NT2/D1 (cell line): ENCODE results near the gene KCTD2.
A peak's percentile ranks its signal among the peaks of the same experiment; 100 is the strongest.

ENCODE experiments used
- DNase-seq: peaks from one replicate; pipeline ENCODE4 v3.0.0-alpha.2; 2011; ENCODE audit warnings: low read depth, low spot score
- H3K27me3 ChIP-seq: 2 replicates; pipeline ENCODE4 v1.6.0; 2011; ENCODE audit warnings: mild to moderate bottlenecking; ENCODE audit not compliant: insufficient read length, insufficient read depth
- H3K36me3 ChIP-seq: 2 replicates; pipeline ENCODE4 v1.6.1; 2011; ENCODE audit warnings: mild to moderate bottlenecking, low read length, mixed read lengths; ENCODE audit not compliant: insufficient read depth, insufficient read length
- H3K4me1 ChIP-seq: 2 replicates; pipeline ENCODE4 v1.5.1; 2011; ENCODE audit not compliant: insufficient read depth, insufficient read length
- H3K4me3 ChIP-seq: 2 replicates; pipeline ENCODE4 v1.5.1; 2011; ENCODE audit warnings: low read depth; ENCODE audit not compliant: insufficient read length
- H3K9ac ChIP-seq: 2 replicates; pipeline ENCODE4 v1.6.0; 2011; ENCODE audit warnings: low read depth; ENCODE audit not compliant: insufficient read length
- H3K9me3 ChIP-seq: 2 replicates; pipeline ENCODE4 v1.5.1; 2011; ENCODE audit warnings: mild to moderate bottlenecking, low read length; ENCODE audit not compliant: insufficient read depth
- SUZ12 ChIP-seq: IDR thresholded peaks from 2 replicates; pipeline ENCODE4 v1.6.1; 2011; ENCODE audit not compliant: insufficient read length, insufficient read depth; ENCODE audit errors: extremely low read depth
- YY1 ChIP-seq: IDR thresholded peaks from 2 replicates; pipeline ENCODE4 v1.6.1; 2011; ENCODE audit not compliant: insufficient read length, insufficient read depth
- ZNF274 ChIP-seq: IDR thresholded peaks from 2 replicates; pipeline ENCODE4 v1.6.1; 2011; ENCODE audit warnings: mild to moderate bottlenecking, low read depth, low read length

KCTD2 gene

GRCh38 chr17:75046407-75047289 is at the start of gene KCTD2, which contains the start of gene ATP5PD:
Gene KCTD2 (plus strand): TSS chr17:75047225. CDS start chr17:75047251, 26 bp downstream.
Gene ATP5PD (minus strand): TSS chr17:75046969. CDS start chr17:75042650, 4,319 bp downstream.
- peaks cover 8% of the 10 kb centered on the region for H3K4me1 ChIP-seq

GRCh38 chr17:74998783-74999182 is 48.2 kb upstream of the KCTD2 start:
- TF ChIP-seq SUZ12 (no peak), YY1 (no peak), ZNF274 (no peak)
- Histone ChIP-seq H3K27me3 (no peaks in the 10 kb centered on the region), H3K4me3 (no peak overlapping the region), H3K36me3 (peaks cover 54% of the 10 kb centered on the region), H3K9me3 (no peaks in the 10 kb centered on the region), H3K4me1 (no peaks in the 10 kb centered on the region), H3K9ac (no peak overlapping the region)
- no peak for DNase-seq

More at GRCh38 chr17:75046407-75047289, at the start of gene KCTD2, which contains the start of gene ATP5PD:
- Histone ChIP-seq H3K36me3 (peaks cover 35% of the 10 kb centered on the region), H3K4me3 (peak within 1 kb of the TSS; percentile 100), H3K9me3 (no peaks in the 10 kb centered on the region), H3K27me3 (no peaks in the 10 kb centered on the region), H3K9ac (peak within 1 kb of the TSS; percentile 99)
- DNase-seq = peak; percentile 91
- TF ChIP-seq SUZ12 = no peak
- peak; percentile 63 for TF ChIP-seq YY1

GRCh38 chr17:74999523-74999922 is 47.5 kb upstream of the KCTD2 start:
- Histone ChIP-seq H3K9ac (no peak overlapping the region), H3K36me3 (peaks cover 57% of the 10 kb centered on the region), H3K9me3 (no peaks in the 10 kb centered on the region), H3K4me1 (no peaks in the 10 kb centered on the region), H3K4me3 (no peak overlapping the region), H3K27me3 (no peaks in the 10 kb centered on the region)
- TF ChIP-seq SUZ12 = no peak
- no peak for TF ChIP-seq ZNF274
- TF ChIP-seq YY1 = no peak
- no peak for DNase-seq

- TF ChIP-seq ZNF274 (no peak), SUZ12 (no peak), YY1 (no peak)
- no peak for DNase-seq
- Histone ChIP-seq H3K27me3 (no peaks in the 10 kb centered on the region), H3K4me3 (no peak overlapping the region), H3K9me3 (no peaks in the 10 kb centered on the region), H3K36me3 (peaks cover 68% of the 10 kb centered on the region), H3K9ac (no peak overlapping the region), H3K4me1 (no peaks in the 10 kb centered on the region)
These were observed 44.8 kb upstream of the KCTD2 start for GRCh38 chr17:75001915-75002843.

GRCh38 chr17:75003070-75003956 is 43.7 kb upstream of the KCTD2 start:
- no peak for DNase-seq
- no peak overlapping the region for H3K4me3 ChIP-seq
- H3K9me3 ChIP-seq = no peaks in the 10 kb centered on the region
- TF ChIP-seq ZNF274 (no peak), SUZ12 (no peak), YY1 (no peak)
- H3K4me1 ChIP-seq = no peaks in the 10 kb centered on the region
- no peaks in the 10 kb centered on the region for H3K27me3 ChIP-seq
- peaks cover 68% of the 10 kb centered on the region for H3K36me3 ChIP-seq
- no peak overlapping the region for H3K9ac ChIP-seq

- Histone ChIP-seq H3K27me3 (no peaks in the 10 kb centered on the region), H3K4me3 (no peak overlapping the region), H3K9me3 (no peaks in the 10 kb centered on the region)
These were observed 43.1 kb upstream of the KCTD2 start for GRCh38 chr17:75003957-75004355.

More at GRCh38 chr17:75003957-75004355, 43.1 kb upstream of the KCTD2 start:
- DNase-seq = no peak
- Histone ChIP-seq H3K9ac (no peak overlapping the region), H3K36me3 (peaks cover 66% of the 10 kb centered on the region), H3K4me1 (no peaks in the 10 kb centered on the region)
- TF ChIP-seq ZNF274 (no peak), YY1 (no peak), SUZ12 (no peak)
